Ishikawa (cell line): ENCODE data around the gene TMEM244.
A peak's percentile ranks its signal among the peaks of the same experiment; 100 is the strongest.

Experiments used
- CEBPB ChIP-seq: IDR thresholded peaks from 2 replicates; pipeline ENCODE4 v1.6.1; 2012
- CREB1 ChIP-seq: IDR thresholded peaks from 2 replicates; pipeline ENCODE4 v1.6.1; 2012; ENCODE audit warnings: low read depth
- EGR1 ChIP-seq: IDR thresholded peaks from 2 replicates; pipeline ENCODE4 v1.6.1; 2012
- EP300 ChIP-seq: IDR thresholded peaks from 2 replicates; pipeline ENCODE4 v1.6.1; 2012; ENCODE audit warnings: borderline replicate concordance
- FOXM1 ChIP-seq: IDR thresholded peaks from 2 replicates; pipeline ENCODE4 v1.6.1; 2012; ENCODE audit warnings: low read depth, borderline replicate concordance
- MAX ChIP-seq: IDR thresholded peaks from 2 replicates; pipeline ENCODE4 v1.6.1; 2012
- NFIC ChIP-seq: IDR thresholded peaks from 2 replicates; pipeline ENCODE4 v1.6.1; 2012
- RAD21 ChIP-seq: IDR thresholded peaks from 2 replicates; pipeline ENCODE4 v1.6.1; 2012; ENCODE audit warnings: low read depth
- REST ChIP-seq: IDR thresholded peaks from 2 replicates; pipeline ENCODE4 v1.6.1; 2012; ENCODE audit warnings: low read depth, mild to moderate bottlenecking
- TAF1 ChIP-seq: IDR thresholded peaks from 2 replicates; pipeline ENCODE4 v1.6.1; 2012; ENCODE audit warnings: low read depth, mild to moderate bottlenecking
- TCF12 ChIP-seq: IDR thresholded peaks from 2 replicates; pipeline ENCODE4 v1.6.1; 2012; ENCODE audit warnings: low read depth
- TEAD4 ChIP-seq: IDR thresholded peaks from 2 replicates; pipeline ENCODE4 v1.6.1; 2012
- USF1 ChIP-seq: IDR thresholded peaks from 2 replicates; pipeline ENCODE4 v1.6.1; 2012
- YY1 ChIP-seq: IDR thresholded peaks from 2 replicates; pipeline ENCODE4 v1.6.1; 2012; ENCODE audit warnings: low read depth
- ZBTB7A ChIP-seq: IDR thresholded peaks from 2 replicates; pipeline ENCODE4 v1.6.1; 2012; ENCODE audit warnings: low read depth

The TMEM244 gene

GRCh38 chr6:129890701-129891100 is 29.6 kb upstream of the TMEM244 start:
- TF ChIP-seq EP300 (no peak), CREB1 (no peak), TEAD4 (no peak), REST (no peak), NFIC (no peak), RAD21 (no peak), ZBTB7A (no peak), CEBPB (no peak)

- TF ChIP-seq YY1 (no peak), TAF1 (no peak), NFIC (no peak), CEBPB (no peak), EP300 (no peak), MAX (peak; percentile 53; the same call in 1 of the 2 replicates), EGR1 (no peak)
Observed at GRCh38 chr6:129890164-129890563, 29.0 kb upstream of the TMEM244 start.

GRCh38 chr6:129889580-129889979 is 28.5 kb upstream of the TMEM244 start:
- no peak for TF ChIP-seq ZBTB7A
- no peak for TF ChIP-seq USF1
- TF ChIP-seq MAX = no peak
- TF ChIP-seq REST = no peak

- TF ChIP-seq CEBPB (no peak), EGR1 (no peak), USF1 (no peak), TEAD4 (no peak), CREB1 (no peak), RAD21 (no peak)
Observed at GRCh38 chr6:129886401-129887155, 25.5 kb upstream of the TMEM244 start.

- TF ChIP-seq ZBTB7A (no peak), REST (no peak), YY1 (no peak), FOXM1 (no peak), CEBPB (no peak), CREB1 (no peak), TCF12 (no peak), EGR1 (no peak)
Observed at GRCh38 chr6:129884211-129884610, 23.1 kb upstream of the TMEM244 start.
